Measurements from ENCODE around the gene FAM169A. TPM values are rescaled to one million over a fixed set of nuclear protein-coding genes. Genes with fewer than 3 reads are reported as not detected.
"Not testable (repeated sequence)": the region's sequence is repeated elsewhere in the genome, so short reads cannot be mapped to it uniquely, and the experiment has no call there.

Gene FAM169A
- total and polyA plus RNA-seq, 2 of the 4 experiments (the other 2 are of a cell fraction), result under 0.01 TPM; not detected in 1

- Histone ChIP-seq H3K4me1 (ENCODE audit: control insufficient read depth, insufficient read depth, low read length) (no peaks in the 10 kb centered on the region), H3K36me3 (ENCODE audit: control insufficient read depth, insufficient read depth, low read length) (no peaks in the 10 kb centered on the region), H2BK120ac (ENCODE audit: low read depth, low read length) (no peak overlapping the region), H3K9me3 (ENCODE audit: control insufficient read depth, insufficient read depth, low read length) (no peaks in the 10 kb centered on the region), H4K5ac (ENCODE audit: low read depth, low read length) (no peak overlapping the region), H2AFZ (replicated peaks; ENCODE audit: low read length, poor library complexity) (no peak overlapping the region), H3K79me1 (ENCODE audit: low read depth in 1 of 2, low read length in 2 of 2) (no peaks in the 10 kb centered on the region), H3K9me1 (ENCODE audit: insufficient read depth, low read length) (no peaks in the 10 kb centered on the region), H2BK15ac (ENCODE audit: low read depth, low read length) (no peak overlapping the region), H3K4ac (ENCODE audit: low read depth, low read length) (no peak overlapping the region), H2BK5ac (ENCODE audit: low read depth, low read length, poor library complexity, severe bottlenecking) (no peak overlapping the region), H3K14ac (replicated peaks; ENCODE audit: low read depth, low read length) (no peak overlapping the region), H4K91ac (ENCODE audit: insufficient read depth, low read depth, low read length) (no peak overlapping the region), H3K9ac (ENCODE audit: low read depth, low read length) (no peak overlapping the region), H2AK9ac (replicated peaks; ENCODE audit: low read depth, low read length, poor library complexity) (no peak overlapping the region), H3K27me3 (ENCODE audit: control insufficient read depth, insufficient read depth, low read length) (peaks cover 27% of the 10 kb centered on the region), H3K4me2 (ENCODE audit: low read depth, low read length) (no peak overlapping the region), H4K8ac (ENCODE audit: low read depth in 2 of 2, low read length in 2 of 2) (no peak overlapping the region), H4K20me1 (ENCODE audit: insufficient read depth, low read length) (no peaks in the 10 kb centered on the region), H3K27ac (ENCODE audit: insufficient read depth, low read length) (no peak overlapping the region), H3K56ac (ENCODE audit: extremely low read depth, insufficient read depth, low read length) (no peak overlapping the region), H2BK20ac (ENCODE audit: low read depth, low read length) (no peak overlapping the region), H3K18ac (ENCODE audit: low read depth, low read length) (no peak overlapping the region), H3K23ac (ENCODE audit: low read depth, low read length) (no peak overlapping the region), H3K4me3 (ENCODE audit: insufficient read depth, low read depth, low read length) (no peak overlapping the region), H2AK5ac (ENCODE audit: low read depth, low read length) (no peak overlapping the region)
- DNase-seq (no peak), ATAC-seq (ENCODE audit: low read depth) (no peak)
- BruUV-seq (replicated peaks), result no TSS peak
- in situ Hi-C loops (cut with MboI; ENCODE audit: low sequenced_read_pairs) (no loop called here), intact Hi-C loops (cut with micrococcal nuclease) (no loop called here), dilution Hi-C loops (cut with HindIII; ENCODE audit: low sequenced_read_pairs, unreplicated experiment) (no loop called here)
- no CpG with 5 or more reads among the region's 3 CpGs for WGBS, 2 experiments (ENCODE audit: extremely low coverage in 2 of 2, insufficient read length in 1 of 2)
- TF ChIP-seq ELK1 (IDR thresholded peaks at IDR 0.05; ENCODE audit: borderline replicate concordance, low read depth, low read length) (no peak), POLR2A (IDR thresholded peaks at IDR 0.05; ENCODE audit: low read depth, low read length) (no peak), RFX5 (IDR thresholded peaks at IDR 0.05; ENCODE audit: low read depth, low read length) (no peak)
- POLR2A ChIA-PET (ENCODE audit: unreplicated experiment), result no interaction called here
- CTCF ChIA-PET, result no interaction called here
Measured at GRCh38 chr5:74870299-74871067, 4.3 kb upstream of the FAM169A start.

- H3K27ac ChIP-seq (ENCODE audit: insufficient read depth, low read length); H2BK20ac ChIP-seq (ENCODE audit: low read depth, low read length); H3K4ac ChIP-seq (ENCODE audit: low read depth, low read length); H3K56ac ChIP-seq (ENCODE audit: extremely low read depth, insufficient read depth, low read length); intact Hi-C loops (cut with micrococcal nuclease); H3K14ac ChIP-seq (replicated peaks; ENCODE audit: low read depth, low read length); DNase-seq; dilution Hi-C loops (cut with HindIII; ENCODE audit: low sequenced_read_pairs, unreplicated experiment); H2BK5ac ChIP-seq (ENCODE audit: low read depth, low read length, poor library complexity, severe bottlenecking); H4K5ac ChIP-seq (ENCODE audit: low read depth, low read length); H4K20me1 ChIP-seq (ENCODE audit: insufficient read depth, low read length); H4K91ac ChIP-seq (ENCODE audit: insufficient read depth, low read depth, low read length); H3K4me3 ChIP-seq (ENCODE audit: insufficient read depth, low read depth, low read length); ATAC-seq (ENCODE audit: low read depth); H3K9me1 ChIP-seq (ENCODE audit: insufficient read depth, low read length); POLR2A ChIA-PET (ENCODE audit: unreplicated experiment); H3K4me1 ChIP-seq (ENCODE audit: control insufficient read depth, insufficient read depth, low read length); H3K9ac ChIP-seq (ENCODE audit: low read depth, low read length); H3K9me3 ChIP-seq (ENCODE audit: control insufficient read depth, insufficient read depth, low read length); H3K18ac ChIP-seq (ENCODE audit: low read depth, low read length); H2BK15ac ChIP-seq (ENCODE audit: low read depth, low read length); H2AK9ac ChIP-seq (replicated peaks; ENCODE audit: low read depth, low read length, poor library complexity); H2BK120ac ChIP-seq (ENCODE audit: low read depth, low read length); H3K36me3 ChIP-seq (ENCODE audit: control insufficient read depth, insufficient read depth, low read length); H3K4me2 ChIP-seq (ENCODE audit: low read depth, low read length); BruUV-seq (replicated peaks); in situ Hi-C loops (cut with MboI; ENCODE audit: low sequenced_read_pairs); H4K8ac ChIP-seq (ENCODE audit: low read depth in 2 of 2, low read length in 2 of 2); H2AFZ ChIP-seq (replicated peaks; ENCODE audit: low read length, poor library complexity); H3K79me1 ChIP-seq (ENCODE audit: low read depth in 1 of 2, low read length in 2 of 2); H2AK5ac ChIP-seq (ENCODE audit: low read depth, low read length); H3K23ac ChIP-seq (ENCODE audit: low read depth, low read length); CTCF ChIA-PET: not testable (repeated sequence)
- H3K27me3 ChIP-seq (ENCODE audit: control insufficient read depth, insufficient read depth, low read length), result peaks cover 38% of the 10 kb centered on the region
- WGBS, 2 experiments (ENCODE audit: extremely low coverage in 2 of 2, insufficient read length in 1 of 2), result no CpG with 5 or more reads among the region's 10 CpGs
Measured at GRCh38 chr5:74869414-74869813, 3.2 kb upstream of the FAM169A start.
